Upper lobe of left lung (tissue), 4 donors: ENCODE results near the gene TMEM131L.

Experiments
- CTCF ChIP-seq, 6 experiments: fragments of 450-650 bp in 4 of 6; fragments of 200-600 bp in 2 of 6; sonication (generic) in 2 of 6; IDR thresholded peaks; one replicate each; pipeline ENCODE4 v1.5.1; 2016 to 2019; ENCODE audit warnings: antibody characterized with exemption in 6 of 6
- POLR2A ChIP-seq, 4 donors: fragments of 450-650 bp; IDR thresholded peaks; one replicate each; pipeline ENCODE4 v1.5.1; 2016 to 2017; ENCODE audit warnings: antibody characterized with exemption in 4 of 4, mild to moderate bottlenecking in 2 of 4
- POLR2AphosphoS5 ChIP-seq, 2 donors: sonication (generic); formaldehyde crosslinking; IDR thresholded peaks; one replicate each; pipeline ENCODE4 v1.5.1; 2017; ENCODE audit warnings: antibody characterized with exemption in 2 of 2

GRCh38 chr4:153573221-153573620 is 107.1 kb downstream of the TMEM131L start:
- TF ChIP-seq CTCF (IDR thresholded peaks at IDR 0.05) (no peak), POLR2AphosphoS5 (IDR thresholded peaks at IDR 0.05) (no peak), POLR2A (IDR thresholded peaks at IDR 0.05) (no peak)
